Measurements from ENCODE around the gene PTGDS. TPM values are rescaled to one million over a fixed set of nuclear protein-coding genes. Genes with fewer than 3 reads are reported as not detected.

The PTGDS gene
- total and polyA plus RNA-seq, 10 of the 15 experiments (the other 5 are each of a cell fraction or from before 2014, with no cell fraction given), result not detected

GRCh38 chr9:136931611-136932130 is 45.6 kb upstream of the PTGDS start:
- 100% methylated on average over 2 of the region's 2 CpGs for WGBS (ENCODE audit: insufficient coverage, insufficient replicate concordance, low lambda C conversion rate, missing lambda C conversion rate)
- Histone ChIP-seq H3K36me3 (ENCODE audit: control insufficient read depth in 2 of 2, insufficient read depth in 2 of 2, low read length in 1 of 2) (peaks cover 1 to 12% of the 10 kb centered on the region in 2 experiments; a peak in 3 of 4 replicates), H3K9ac (ENCODE audit: control insufficient read depth, insufficient read depth, low read length) (no peak overlapping the region), H3K27me3 (replicated peaks in 1 of 2; ENCODE audit: control insufficient read depth in 2 of 2, insufficient read depth in 2 of 2, low read length in 1 of 2) (no peaks in the 10 kb centered on the region), H3K27ac (ENCODE audit: control insufficient read depth, insufficient read depth) (no peak overlapping the region), H3K9me3 (replicated peaks; ENCODE audit: control insufficient read depth, insufficient read depth, low read length) (no peaks in the 10 kb centered on the region; the same call in 2 of the 3 replicates), H4K20me1 (ENCODE audit: control insufficient read depth, insufficient read depth) (no peaks in the 10 kb centered on the region), H3K4me3 (no peak overlapping the region), H3K4me2 (ENCODE audit: control insufficient read depth, insufficient read depth) (no peak overlapping the region), H3K79me2 (ENCODE audit: control insufficient read depth, insufficient read depth, low read length) (no peaks in the 10 kb centered on the region), H2AFZ (ENCODE audit: control insufficient read depth, low read depth, low read length) (no peak overlapping the region), H3K4me1 (ENCODE audit: control insufficient read depth, insufficient read depth, low read length) (no peaks in the 10 kb centered on the region)
- BruUV-seq (replicated peaks), result no TSS peak
- DNase-seq (ENCODE audit: low read depth, low spot score) (no peak), ATAC-seq (no peak), FAIRE-seq (no peak)
- intact Hi-C loops (cut with micrococcal nuclease; ENCODE audit: unreplicated experiment), result no loop called here
- ChIA-PET RAD21 (ENCODE audit: unreplicated experiment) (interaction anchor here (0.9 to 1.0 kb wide), 2 partner anchors 30 to 49 kb away, joined by 4 read pairs; no protein-coding TSS in a partner anchor), CTCF (interaction anchor here (1.4 to 1.7 kb wide), 2 partner anchors 89 to 98 kb away, joined by 5 read pairs; partner anchors contain the start of gene AJM1), SMC1A (ENCODE audit: uncharacterized antibody, unreplicated experiment) (interaction anchor here (0.7 to 1.3 kb wide), 2 partner anchors 68 to 89 kb away, joined by 3 read pairs; partner anchors contain the start of gene AJM1), POLR2A (interaction anchor here (0.7 kb wide), 2 partner anchors 34 to 71 kb away, joined by 3 to 4 read pairs; no protein-coding TSS in a partner anchor)
- TF ChIP-seq CBX5 (IDR thresholded peaks at IDR 0.05; ENCODE audit: low read depth) (no peak), FOS (IDR thresholded peaks at IDR 0.05; ENCODE audit: borderline replicate concordance, extremely low read depth, insufficient read length) (no peak), SMAD1 (IDR thresholded peaks at IDR 0.05; ENCODE audit: low read depth, partially characterized antibody) (no peak), USF2 (IDR thresholded peaks at IDR 0.05; ENCODE audit: borderline replicate concordance, low read depth, low read length) (no peak), CREB1 (IDR thresholded peaks at IDR 0.05; ENCODE audit: low read depth) (no peak), WRNIP1 (IDR thresholded peaks at IDR 0.05; ENCODE audit: borderline replicate concordance, low read depth, low read length) (no peak), BMI1 (IDR thresholded peaks at IDR 0.05; ENCODE audit: borderline replicate concordance) (no peak), STAT1 (conservative IDR thresholded peaks at IDR 0.05) (no peak), TCF12 (IDR thresholded peaks at IDR 0.05; ENCODE audit: low read depth, low read length) (no peak), IKZF2 (IDR thresholded peaks at IDR 0.05) (no peak), EP300 (IDR thresholded peaks at IDR 0.05; ENCODE audit: borderline replicate concordance in 1 of 2, control insufficient read depth in 1 of 2, low read depth in 2 of 2, low read length in 2 of 2) (no peak)
- in situ Hi-C loops (cut with MboI), result no loop called here
